Stimulated activated CD8-positive, alpha-beta memory T cell treated with anti-CD3 and anti-CD28 coated beads, Interleukin-12 subunit alpha, Interleukin-12 subunit beta, amount 100 ng/mL, for 1 hour (primary cell): ENCODE measurements around the gene HS3ST3B1.

Source experiments
- DNase-seq: peaks from one replicate; pipeline ENCODE4 v3.0.0-alpha.2; 2020; ENCODE audit warnings: low read depth

HS3ST3B1 gene

DNA sequence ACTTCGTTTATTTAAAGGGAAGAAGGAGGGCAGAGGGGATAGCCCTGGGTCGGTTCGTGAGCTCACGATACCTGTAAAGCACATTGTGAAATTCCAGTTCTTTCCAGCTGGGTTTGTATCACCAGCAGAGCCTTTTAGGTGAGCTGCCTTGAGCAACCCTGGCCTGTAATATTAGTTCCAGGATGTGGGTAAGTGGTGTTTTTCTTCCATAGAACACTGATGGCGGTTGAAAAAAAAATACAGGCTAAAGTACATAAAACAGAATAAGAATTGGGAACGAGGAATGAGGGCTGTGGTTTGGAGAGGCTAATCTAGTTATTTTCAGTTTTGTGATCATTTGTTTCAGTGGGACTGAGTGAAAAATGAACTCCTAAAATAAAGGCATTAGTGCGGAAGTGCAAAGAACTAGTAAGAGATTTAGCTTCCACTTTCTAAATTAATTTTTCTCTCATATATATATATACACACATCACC, 20.6 kb downstream of the HS3ST3B1 start:
- no peak for DNase-seq

DNA sequence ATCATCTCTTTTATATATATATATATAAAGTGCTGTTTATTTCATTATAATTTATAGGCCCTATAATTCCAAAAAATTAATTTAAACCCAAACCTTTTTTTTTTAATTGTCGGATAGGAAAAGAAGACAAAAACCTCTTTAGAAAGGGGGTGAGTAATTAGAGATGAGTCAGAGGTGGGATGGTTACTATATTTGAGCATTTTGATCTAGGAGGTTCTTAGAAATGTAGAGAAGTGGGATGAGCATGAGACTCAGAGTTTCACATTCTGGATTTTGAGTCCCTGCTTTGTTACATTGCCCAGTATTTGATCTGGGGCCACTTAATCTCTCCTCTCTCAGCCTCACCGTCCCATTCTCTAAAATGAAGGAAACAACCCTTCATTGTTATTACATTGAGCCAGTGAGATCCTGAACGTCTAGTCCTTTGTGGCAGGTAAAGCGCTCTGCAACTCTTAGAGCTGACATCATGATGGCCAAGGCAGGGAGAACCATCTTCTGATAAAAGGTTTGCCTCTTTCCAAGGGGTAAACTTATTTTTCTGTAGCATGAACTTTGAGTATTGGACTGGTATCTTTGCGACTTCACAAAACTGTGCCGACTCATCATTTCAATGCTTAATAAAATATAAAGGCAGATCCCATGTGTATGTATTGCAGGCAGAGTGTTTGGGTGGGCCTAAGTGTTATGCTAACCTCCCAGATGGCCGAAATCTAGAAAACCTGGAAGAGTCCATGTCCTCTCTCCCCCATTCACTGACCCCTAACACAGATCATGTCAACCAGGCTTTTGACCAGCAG, 21.3 kb downstream of the HS3ST3B1 start:
- no peak for DNase-seq

DNA sequence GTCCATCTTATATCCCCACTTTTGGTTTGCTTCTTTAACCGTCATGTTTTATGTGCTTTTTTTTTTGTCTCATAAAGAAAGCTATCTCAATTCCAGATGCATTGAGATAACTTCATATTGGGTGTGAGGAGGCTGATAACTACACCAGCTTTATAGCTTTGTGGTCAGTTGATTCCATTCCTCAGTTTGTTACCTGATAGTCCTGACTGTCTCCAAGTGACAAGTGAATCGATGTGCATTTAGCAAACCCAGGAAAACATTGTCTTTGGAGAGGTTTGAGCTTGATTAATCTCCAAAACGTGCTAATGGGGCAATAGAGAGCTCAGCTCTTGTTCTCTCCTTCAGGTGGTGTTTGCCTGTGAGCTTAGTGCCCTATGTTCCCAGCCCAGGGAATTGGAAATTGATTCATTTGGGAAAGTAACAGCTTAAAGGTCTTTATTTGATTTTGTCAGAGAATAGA, 22.7 kb downstream of the HS3ST3B1 start:
- no peak for DNase-seq

DNA sequence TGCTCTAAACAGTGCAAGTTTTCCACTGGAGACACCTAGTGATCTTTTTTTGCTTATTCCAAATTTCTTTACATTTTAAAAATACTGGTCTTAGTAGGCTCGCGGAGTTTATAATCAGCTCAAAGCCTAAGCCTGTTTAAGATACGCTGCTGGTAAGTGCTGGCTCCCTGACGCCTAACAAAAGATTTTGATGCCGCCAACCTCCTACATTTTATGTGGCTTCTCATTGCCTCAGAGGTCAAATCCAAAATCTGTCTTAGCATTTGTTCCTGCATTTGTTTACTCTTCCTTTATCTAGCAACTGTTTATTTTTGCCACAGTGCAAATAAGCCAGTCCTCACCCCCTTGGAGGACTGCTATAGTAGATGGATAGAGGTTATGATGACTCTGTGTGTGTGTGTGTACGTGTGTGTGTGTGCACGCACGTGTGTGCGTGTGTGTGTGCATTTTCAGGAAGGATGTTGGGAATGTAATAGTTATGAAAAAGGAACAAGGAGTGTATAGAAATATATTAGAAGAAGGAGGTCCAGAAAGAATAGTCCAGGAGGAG, 24.8 kb downstream of the HS3ST3B1 start:
- no peak for DNase-seq

DNA sequence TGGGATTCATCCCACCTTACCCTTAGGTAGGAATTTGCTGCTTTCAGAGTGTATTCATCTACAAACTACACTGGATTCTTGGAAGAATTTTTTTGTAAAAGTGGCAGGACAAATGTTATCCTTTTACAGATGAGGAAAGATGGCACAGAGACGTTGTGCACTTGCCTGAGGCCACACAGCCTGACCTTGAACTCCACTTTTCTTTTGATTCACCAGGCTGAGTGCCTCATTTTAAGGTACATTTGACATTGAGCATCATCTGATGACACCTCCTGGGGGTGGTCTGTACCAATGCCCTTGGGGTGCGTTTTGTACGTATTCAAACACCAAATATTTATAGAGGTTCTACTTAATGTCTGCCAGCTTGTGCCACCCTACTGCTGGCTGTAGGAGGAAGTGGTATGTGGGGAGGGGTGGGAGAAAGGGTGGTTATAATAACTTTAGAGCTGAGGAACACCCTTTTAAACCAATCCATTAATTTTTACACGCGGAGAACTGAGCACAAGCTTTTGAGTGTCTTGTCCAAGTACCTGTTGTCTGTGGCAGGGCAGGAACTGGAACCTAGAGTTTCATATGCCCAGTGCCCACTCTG, 29.1 kb downstream of the HS3ST3B1 start:
- no peak for DNase-seq

DNA sequence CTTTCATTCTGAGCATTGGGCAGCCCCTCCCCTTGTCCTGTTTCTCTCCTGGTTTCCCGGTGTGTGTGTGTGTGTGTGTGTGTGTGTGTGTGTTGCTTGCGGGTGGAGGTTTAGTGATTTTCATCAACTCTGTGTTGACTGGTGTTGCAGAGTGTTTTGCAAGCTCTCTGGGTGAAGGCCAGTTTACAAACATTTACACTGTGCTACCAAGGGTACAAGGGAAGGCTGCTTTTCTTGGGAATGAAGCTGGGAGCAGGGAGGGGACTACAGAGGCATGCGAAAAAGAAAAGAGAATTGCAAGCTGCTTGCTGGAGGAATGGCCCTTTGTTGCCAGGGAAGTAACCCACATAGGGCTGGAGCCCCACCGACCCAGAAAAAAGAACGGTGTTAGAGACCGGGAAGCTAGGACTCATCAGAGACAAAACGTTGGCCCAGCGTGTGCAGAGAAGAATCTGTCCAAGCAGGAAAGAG, 29.6 kb downstream of the HS3ST3B1 start:
- no peak for DNase-seq

DNA sequence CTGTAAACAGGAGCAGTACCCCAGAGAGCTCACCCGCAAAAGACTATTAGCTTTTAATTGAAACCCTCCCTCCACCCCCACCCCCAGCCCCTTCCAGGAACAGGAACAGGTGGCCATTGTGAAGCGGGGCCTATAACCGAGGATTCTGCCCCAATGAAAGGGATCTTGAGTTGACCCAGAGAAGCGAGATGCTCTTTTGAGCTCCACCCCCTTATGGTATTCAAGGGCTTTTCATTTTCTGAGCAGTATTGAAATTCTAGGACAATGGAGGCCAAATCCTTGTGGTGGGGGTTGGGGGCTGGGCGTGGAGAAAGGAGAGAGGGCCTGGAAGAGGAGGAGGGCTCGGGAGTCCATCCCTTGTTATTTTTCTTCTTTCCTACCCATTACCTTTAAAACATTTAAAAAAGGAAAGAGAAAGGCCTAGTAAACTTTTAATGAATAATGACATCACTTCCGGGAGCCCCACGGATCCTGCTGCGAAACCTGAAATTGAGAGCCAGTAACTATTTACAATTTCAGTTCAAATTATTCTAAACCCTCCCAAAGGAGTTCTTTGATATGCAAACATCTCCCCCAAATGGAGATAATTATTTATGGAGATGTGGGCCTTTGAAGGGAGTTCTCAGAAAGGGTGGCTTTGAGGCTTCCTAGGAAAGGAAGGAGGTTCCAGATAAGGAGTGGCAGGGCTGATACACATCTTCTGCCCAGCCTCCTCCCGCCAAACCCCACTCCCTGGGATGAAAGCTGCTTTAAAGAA, 30.5 kb downstream of the HS3ST3B1 start:
- DNase-seq = no peak

DNA sequence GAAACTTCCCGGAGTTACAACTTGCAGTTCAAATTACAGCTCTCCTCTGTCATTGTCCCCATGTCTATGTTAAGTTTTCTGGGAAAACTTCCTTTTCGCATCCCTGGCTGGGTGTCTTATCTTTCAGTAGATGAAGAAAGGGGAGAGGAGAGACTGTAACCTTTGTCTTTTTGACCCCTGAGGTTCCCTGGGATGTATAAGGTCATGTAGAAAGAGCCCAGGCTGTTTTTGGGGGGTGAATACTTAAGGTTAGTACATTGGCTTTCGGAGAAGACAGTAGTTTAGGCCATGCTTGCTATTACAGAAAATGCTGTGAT, 31.1 kb downstream of the HS3ST3B1 start:
- DNase-seq = no peak

DNA sequence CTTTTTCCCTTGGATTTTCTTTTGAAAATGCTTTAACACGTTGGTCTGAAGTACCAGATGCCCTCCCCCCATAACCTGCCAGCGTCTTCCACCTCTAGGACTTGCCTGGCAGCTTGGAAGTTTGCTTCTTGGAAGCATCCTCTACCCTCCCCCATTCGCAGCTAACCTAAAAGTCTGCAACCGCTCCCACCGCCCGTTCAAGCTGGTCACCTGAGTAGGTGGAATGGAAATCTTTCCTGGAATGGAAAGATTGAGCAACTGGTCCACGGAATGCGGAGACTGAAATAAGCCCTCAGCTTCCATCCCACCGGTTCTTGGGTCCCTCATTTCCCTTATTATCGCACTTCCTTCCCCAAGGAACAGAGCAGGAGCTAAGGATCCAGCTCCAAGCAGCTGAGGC, 31.4 kb downstream of the HS3ST3B1 start:
- DNase-seq = no peak

DNA sequence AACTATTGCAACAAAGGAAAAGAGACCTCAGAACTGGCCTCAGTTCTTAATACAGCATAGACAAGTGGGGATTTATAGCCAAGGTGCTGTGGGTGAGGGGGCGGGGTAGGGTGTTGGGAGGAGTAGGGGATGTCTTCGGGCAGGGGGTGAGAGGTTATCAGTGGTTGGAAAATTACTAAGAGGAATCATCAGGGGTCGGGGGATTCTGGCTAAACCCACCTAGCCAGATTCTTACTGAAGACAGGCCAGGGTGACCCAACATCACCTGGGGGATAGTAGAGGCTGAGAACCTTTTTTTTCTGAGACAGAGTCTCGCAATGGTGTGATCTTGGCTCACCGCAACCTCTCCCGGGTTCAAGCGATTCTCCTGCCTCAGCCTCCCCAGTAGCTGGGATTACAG, 32.6 kb downstream of the HS3ST3B1 start:
- no peak for DNase-seq

DNA sequence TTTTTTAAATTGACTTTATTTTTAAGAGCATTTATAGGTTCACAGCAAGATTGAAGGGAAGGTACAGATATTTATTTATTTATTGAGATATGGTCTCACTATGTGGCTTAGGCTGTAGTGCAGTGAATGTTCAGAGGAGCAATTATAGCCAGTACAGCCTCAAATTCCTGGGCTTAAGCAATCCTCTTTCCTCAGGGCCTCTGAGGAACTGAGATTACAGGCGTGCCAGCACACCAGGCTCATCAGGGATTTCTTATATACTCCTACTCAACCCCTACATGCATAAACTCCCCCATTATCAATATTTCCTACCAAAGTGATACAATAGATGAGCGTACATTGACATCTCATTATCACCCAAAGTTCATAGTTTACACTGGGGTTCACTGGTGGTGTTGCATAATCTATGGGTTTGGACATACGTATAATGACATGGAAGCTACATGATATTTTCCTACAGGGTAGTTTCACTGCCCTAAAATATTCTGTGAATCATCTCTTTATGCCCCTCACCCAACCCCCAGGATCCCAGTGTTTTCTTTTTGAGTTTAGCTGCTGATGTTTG, 33.5 kb downstream of the HS3ST3B1 start:
- DNase-seq = no peak

DNA sequence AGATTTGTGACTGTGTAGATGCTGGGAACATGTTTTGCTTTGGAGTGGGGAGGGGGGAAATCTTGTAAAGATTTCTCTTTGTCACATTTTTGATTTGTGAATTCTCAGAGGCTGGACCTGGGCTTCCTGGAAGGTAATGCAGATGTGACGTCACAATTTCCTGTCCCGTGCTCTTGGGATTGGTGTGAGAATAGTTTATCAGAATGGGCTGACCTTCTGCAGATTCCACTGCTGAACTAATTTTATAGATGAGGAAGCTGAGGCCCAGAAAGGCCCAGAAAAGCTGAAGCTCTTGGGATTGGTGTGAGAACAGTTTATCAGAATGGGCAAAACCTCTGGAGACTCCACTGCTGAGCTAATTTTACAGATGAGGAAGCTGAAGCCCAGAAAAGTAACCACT, 34.0 kb downstream of the HS3ST3B1 start:
- no peak for DNase-seq

DNA sequence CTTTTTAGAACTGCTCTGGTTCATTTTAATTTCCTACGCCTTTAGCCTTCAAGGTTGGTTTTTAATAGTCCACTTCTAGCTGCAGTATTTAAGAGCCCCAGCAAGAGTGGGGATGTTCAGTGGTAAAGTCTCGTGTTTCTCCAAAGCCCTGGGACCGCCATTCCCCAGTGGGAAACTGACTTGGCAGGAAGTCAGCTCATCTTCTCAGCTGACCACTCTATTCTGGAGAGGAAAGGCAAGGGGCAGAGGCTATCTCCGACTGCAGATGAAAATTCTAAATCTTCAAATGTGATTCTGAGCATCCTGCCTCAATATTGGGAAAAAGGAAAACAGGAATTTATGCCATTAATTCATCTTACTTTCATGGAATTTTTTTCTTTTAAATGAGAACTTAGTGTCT, 35.5 kb downstream of the HS3ST3B1 start:
- no peak for DNase-seq

DNA sequence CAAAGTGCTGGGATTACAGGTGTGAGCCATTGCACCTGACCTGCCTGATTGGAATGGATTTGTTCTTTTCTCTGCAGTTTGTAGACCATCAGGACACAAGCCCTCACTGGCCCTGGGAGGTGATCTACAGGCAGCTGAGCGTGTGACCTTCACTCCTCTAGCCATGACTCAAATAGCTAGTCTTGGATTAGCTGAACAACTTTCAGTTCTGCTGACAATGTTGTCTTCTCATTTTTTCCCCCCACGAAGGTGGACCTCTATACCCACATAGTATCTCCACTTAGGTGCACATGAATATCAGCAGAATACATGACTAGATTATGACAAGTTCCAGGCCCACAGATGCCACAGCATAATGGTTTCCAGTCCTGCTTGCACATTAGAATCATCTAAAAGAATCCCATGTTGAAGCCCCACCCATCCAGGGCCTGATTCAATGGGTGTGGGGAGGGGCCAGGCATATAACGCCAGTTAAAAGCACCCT, 36.8 kb downstream of the HS3ST3B1 start:
- no peak for DNase-seq

DNA sequence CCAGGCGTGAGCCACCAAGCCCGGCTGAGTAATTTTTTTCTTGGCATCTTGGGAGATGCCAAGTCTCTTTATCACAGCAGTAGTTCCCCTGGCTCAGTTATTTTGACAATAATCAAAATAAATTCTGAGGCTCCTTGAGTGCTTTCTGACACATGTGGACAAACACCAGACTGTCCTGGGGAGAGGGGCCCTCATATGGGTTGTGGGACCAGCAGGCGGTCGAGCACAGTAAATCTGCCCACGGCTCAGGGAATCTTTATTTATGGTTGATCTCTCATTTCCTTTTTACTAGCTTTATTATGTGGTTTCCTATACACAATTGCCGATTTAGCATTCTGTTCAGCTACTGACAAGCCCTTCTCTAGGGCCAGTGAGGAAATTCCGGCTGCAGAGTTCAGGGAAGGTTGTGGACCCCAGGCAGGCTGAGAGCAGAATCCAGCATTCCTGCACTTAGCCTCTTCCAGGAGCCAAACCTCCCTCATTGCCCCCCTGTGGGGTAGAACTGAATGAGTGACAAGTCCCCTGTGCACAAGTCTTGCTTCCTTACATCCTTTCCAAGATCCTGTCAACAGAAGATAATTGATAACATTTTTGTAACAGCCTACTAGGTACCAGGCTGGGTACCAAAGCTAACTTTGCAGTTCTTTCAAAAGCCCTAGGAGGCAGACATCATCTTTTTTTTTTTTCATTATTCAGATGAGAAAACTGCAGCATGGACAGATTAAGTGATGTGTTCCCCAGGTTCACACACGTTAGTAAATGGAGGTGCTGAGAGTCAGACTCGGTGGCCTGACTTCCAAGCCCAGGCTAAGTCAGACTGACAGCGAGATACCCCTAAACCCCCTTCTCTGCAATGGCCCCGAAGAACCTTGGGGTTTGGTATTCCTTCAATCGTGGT, 40.2 kb downstream of the HS3ST3B1 start:
- no peak for DNase-seq

DNA sequence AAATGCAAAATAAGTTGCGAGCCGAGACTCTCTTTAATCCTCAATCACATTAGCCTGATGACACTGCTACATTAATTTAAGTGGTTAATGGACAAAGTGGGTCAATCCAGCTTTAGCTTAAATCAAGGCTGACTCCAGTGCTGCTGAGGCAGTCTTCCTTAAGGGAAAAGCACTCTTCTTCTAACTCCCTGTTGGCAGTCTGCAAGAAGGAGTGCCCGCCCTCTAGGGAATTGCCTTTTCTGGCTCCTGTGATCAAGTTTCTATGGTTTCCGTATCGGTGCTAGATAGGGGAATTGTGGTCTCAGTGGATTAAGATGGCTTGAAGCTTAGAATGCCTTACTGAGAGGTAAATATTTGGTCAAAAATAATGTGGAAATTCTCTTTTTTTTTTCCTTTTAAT, 41.0 kb downstream of the HS3ST3B1 start:
- no peak for DNase-seq

DNA sequence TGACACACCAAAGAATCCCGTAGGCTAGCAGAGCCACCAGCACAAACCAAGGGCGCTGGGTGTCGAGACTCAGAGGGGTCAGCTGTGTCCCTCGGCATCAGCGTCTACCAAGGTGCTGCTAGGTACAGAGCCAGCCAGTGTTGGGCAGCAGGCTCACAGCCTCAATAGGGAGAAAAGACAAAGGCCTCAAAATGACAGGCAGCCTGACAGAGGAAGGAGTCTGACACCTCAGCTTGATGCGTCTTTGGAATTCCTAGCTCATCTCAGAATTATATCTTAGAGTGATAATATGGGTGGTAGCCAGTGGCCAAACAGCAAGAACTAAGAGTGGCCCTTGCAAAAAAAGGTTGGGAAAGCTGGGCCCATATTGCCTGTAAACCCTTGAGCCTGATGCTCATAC, 45.9 kb downstream of the HS3ST3B1 start:
- DNase-seq = no peak

DNA sequence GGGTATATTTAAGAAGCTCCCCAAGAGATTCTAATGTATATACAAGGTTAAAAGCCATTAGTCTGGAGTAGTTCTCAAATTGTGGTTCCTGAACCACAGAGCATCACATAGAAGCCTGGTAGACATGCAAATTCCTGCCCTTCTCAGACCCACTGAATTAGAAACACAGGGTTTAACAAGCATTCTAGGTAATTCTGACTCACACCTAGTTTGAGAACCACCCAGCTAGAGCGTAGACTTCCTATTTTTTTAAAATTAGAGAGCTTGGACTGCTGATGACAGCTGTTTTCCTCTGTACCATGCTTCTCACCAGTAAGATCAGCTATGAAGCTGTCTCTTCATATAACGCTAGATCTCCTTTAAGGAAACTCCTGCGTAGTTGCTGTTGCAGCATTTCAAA, 50.6 kb downstream of the HS3ST3B1 start:
- no peak for DNase-seq

DNA sequence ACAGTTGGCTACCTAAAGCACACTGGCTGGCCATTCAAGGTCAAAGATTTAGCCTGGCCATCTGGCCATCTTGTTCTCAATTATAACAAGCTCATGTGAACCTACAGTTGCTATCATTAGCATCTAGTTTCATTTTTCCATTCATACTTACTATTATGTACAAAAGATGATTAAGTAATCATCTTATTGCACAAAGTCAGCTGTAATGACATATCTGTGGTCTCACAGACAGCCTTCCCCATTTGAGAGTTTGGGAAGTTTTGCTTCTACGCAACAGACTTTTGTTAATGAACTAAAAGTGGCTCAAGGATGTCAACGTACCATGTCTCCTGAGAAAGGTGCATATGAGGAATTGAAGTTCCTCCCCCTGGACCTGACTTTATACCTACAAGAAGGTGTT, 51.3 kb downstream of the HS3ST3B1 start:
- no peak for DNase-seq

DNA sequence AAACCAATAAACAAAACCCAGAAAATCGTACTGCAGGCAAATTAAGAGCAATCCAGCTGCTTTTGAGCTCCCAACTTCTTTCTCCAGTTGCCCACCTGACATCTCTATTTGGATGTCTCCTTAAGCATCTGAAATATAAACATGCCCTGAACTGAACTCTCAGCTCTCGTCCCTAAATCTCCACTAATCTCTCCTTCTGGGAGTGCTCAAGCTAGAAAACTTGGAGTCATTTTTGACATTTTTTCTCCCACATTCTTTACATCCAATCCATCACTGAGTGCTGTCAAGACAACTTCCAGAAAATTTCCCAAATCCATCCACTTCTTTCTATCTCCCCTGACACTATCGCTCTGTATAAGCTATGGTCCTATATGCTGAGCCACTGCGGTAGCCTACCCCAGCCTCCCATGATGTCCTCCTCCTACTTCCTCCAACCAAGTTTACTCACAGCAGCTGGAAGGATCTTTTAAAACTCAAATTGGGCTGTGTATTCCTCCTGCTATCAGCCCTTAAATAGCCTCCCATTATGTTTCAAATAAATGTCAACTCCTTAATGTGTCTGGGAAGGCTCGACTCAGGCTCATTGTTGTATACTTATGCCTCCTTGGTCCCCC, 53.1 kb downstream of the HS3ST3B1 start:
- no peak for DNase-seq

DNA sequence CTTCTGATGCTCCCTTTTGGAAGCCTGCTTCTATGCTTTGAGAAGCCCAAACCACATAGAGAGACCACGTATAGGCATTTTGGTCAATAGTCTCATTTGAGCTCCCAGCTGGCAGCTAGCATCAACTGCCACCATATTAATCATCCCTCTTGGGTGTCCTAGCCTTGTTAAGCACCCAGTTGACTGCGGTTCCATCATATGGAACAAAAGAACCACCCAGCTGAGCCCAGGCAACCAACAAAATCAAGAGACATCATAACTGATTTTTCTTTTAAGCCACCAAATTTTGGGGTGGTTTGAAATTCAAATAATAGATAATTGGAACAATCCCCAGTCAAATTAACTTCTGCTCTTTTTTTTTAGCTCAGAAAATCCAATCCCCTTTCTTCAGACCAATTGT, 53.9 kb downstream of the HS3ST3B1 start:
- no peak for DNase-seq
